ENCODE measurements around the gene CTNNBL1. TPM values are rescaled to one million over a fixed set of nuclear protein-coding genes. Genes with fewer than 3 reads are reported as not detected.

The CTNNBL1 gene
- total and polyA plus RNA-seq, 12 donors, result 42.2 to 104 (median 52.0) TPM

DNA sequence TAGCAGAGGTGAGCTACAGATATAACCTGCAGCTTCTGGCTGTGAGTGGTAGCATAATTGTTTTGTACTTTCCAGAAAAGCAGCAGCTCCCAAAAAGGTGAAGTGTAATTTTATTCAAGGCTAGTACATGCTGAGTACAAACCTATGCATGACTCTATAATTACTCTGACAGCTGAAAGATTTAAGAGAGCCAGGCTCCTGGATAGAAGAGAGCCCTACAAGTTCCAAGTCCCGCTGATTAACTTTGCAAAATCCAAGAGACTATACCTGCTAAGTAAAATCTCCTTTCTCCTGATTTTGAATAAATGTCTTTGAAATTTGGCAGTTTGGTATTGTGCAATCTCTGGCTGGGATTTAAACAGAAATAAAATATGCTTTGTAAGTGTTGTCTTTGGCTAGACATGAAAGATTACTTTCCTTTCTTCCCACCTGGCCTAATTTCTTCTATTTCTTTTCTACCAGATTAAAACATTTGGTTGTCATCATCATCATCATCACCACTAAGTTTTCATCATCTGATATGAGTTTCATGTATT lies 79.5 kb downstream of the CTNNBL1 start:
- 74 to 80% methylated on average over 1 of the region's 1 CpG for WGBS, 2 donors
- TF ChIP-seq, protein P1, sequence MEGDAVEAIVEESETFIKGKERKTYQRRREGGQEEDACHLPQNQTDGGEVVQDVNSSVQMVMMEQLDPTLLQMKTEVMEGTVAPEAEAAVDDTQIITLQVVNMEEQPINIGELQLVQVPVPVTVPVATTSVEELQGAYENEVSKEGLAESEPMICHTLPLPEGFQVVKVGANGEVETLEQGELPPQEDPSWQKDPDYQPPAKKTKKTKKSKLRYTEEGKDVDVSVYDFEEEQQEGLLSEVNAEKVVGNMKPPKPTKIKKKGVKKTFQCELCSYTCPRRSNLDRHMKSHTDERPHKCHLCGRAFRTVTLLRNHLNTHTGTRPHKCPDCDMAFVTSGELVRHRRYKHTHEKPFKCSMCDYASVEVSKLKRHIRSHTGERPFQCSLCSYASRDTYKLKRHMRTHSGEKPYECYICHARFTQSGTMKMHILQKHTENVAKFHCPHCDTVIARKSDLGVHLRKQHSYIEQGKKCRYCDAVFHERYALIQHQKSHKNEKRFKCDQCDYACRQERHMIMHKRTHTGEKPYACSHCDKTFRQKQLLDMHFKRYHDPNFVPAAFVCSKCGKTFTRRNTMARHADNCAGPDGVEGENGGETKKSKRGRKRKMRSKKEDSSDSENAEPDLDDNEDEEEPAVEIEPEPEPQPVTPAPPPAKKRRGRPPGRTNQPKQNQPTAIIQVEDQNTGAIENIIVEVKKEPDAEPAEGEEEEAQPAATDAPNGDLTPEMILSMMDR (IDR thresholded peaks at IDR 0.05), result no peak
- Histone ChIP-seq H3K36me3 (peaks cover 0 to 75% (median 3%) of the 10 kb centered on the region in 9 donors), H3K4me1 (peaks cover 0 to 13% (median 0%) of the 10 kb centered on the region in 9 donors), H3K4me3 (no peak overlapping the region), H3K9me3 (no peaks in the 10 kb centered on the region), H3K27ac (no peak overlapping the region), H3K27me3 (no peaks in the 10 kb centered on the region)
- intact Hi-C loops (cut with DNase I), result loop anchor here in 1 of 10 donors (10.0 kb wide), 2 partner anchors 111 to 199 kb away; no protein-coding TSS in a partner anchor
- DNase-seq, result no peak
- no peak for ATAC-seq

DNA sequence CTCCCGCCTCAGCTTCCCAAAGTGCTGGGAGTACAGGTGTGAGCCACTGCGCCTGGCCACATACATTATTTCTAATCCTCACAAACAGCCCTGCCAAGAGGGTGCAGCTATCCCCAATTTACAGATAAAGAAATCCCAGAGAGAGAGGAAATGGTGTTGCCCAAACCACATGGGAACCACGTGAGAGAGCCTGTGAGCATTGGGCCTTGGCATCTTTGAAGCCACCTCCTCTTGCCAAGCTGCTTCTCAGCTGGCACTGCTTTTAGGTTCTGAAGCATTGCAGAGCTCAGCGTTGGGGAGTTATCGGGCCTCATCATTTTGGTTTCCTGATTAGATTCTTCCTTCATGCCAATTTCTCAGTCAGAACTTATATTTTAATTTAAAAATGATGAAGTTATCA lies 80.3 kb downstream of the CTNNBL1 start:
- Histone ChIP-seq H3K4me3 (no peak overlapping the region), H3K4me1 (peaks cover 0 to 13% (median 0%) of the 10 kb centered on the region in 9 donors), H3K9me3 (no peaks in the 10 kb centered on the region), H3K27ac (no peak overlapping the region), H3K36me3 (peaks cover 0 to 75% (median 3%) of the 10 kb centered on the region in 9 donors), H3K27me3 (no peaks in the 10 kb centered on the region)
- 74 to 80% methylated on average over 5 of the region's 5 CpGs for WGBS, 2 donors
- DNase-seq (no peak), ATAC-seq (no peak)
- intact Hi-C loops (cut with DNase I), result loop anchor here in 1 of 10 donors (10.0 kb wide), 2 partner anchors 111 to 199 kb away; no protein-coding TSS in a partner anchor
- TF ChIP-seq, protein P1 (IDR thresholded peaks at IDR 0.05), result no peak

DNA sequence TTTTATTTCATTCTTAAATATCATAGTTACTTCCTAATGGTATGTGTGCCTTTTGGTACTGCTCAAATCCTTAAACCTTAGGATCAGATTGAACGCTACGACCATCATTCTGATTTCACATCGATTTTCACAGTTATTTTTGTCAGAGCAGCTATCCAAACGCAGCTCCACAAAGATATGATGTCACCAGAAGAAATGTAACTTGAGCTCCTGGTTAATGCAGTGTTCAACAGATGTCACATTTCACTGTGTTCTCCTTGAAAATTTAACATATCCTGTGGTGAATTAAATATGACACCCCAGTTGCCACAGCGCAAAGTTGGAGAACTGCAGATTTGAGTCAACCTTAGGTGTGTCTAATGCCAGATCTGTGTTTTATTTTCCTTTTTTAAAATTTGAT lies 81.4 kb downstream of the CTNNBL1 start:
- Histone ChIP-seq H3K4me1 (peaks cover 0 to 13% (median 0%) of the 10 kb centered on the region in 9 donors), H3K27ac (no peak overlapping the region), H3K27me3 (no peaks in the 10 kb centered on the region), H3K36me3 (peaks cover 0 to 74% (median 0%) of the 10 kb centered on the region in 9 donors), H3K9me3 (no peaks in the 10 kb centered on the region), H3K4me3 (no peak overlapping the region)
- WGBS, 2 donors, result 89 to 91% methylated on average over 5 of the region's 5 CpGs
- DNase-seq (no peak), ATAC-seq (no peak)
- TF ChIP-seq, protein P1 (IDR thresholded peaks at IDR 0.05), result no peak
- intact Hi-C loops (cut with DNase I), result loop anchor here in 1 of 10 donors (10.0 kb wide), 2 partner anchors 110 to 200 kb away; no protein-coding TSS in a partner anchor

DNA sequence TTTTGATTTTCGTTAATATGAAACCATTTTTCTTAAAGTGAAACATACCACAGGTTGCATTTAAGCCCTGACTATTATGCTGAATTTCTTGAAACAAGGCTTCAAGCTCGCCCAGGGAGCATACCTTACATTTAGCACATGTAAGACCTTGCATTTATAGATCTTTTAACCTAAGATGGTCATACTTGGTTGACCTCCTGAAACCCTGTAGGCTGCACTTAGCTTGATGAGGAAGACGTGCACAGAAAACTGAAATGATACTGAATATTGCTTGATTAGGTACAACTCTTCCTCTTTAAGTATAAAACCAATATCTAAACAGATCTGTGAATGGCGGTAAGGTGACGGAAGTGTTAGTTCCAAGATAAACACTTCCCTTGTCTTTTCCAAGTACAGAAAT lies 82.2 kb downstream of the CTNNBL1 start:
- intact Hi-C loops (cut with DNase I), result loop anchor here in 1 of 10 donors (10.0 kb wide), 2 partner anchors 109 to 201 kb away; no protein-coding TSS in a partner anchor
- no peak overlapping the region for H3K4me3 ChIP-seq
- TF ChIP-seq, protein P1 (IDR thresholded peaks at IDR 0.05), result no peak
- ATAC-seq, result no peak
- no peaks in the 10 kb centered on the region for H3K27me3 ChIP-seq
- peaks cover 0 to 13% (median 0%) of the 10 kb centered on the region in 9 donors for H3K4me1 ChIP-seq
- DNase-seq, result no peak
- peaks cover 0 to 72% (median 0%) of the 10 kb centered on the region in 9 donors for H3K36me3 ChIP-seq
- H3K27ac ChIP-seq, result no peak overlapping the region
- no peaks in the 10 kb centered on the region for H3K9me3 ChIP-seq
- 95 to 98% methylated on average over 5 of the region's 5 CpGs for WGBS, 2 donors

All from heart right ventricle (tissue), 16 donors.